HEK293 (cell line): ENCODE data around the gene WNT5B.

ENCODE experiments used
- CTCF ChIA-PET: fragments of 350-600 bp; formaldehyde crosslinking; extraction: SDS; loops from one replicate; lab custom pipeline; 2021; ENCODE audit warnings: antibody characterized with exemption; lab: Yijun Ruan, JAX
- POLR2A ChIA-PET: fragments of 300-600 bp; formaldehyde crosslinking; extraction: SDS; loops from one replicate; lab custom pipeline; 2020; ENCODE audit warnings: antibody characterized with exemption, inconsistent platforms; lab: Yijun Ruan, JAX
- H3K27ac ChIP-seq: fragments of 200-500 bp; sonication (Bioruptor generic); 2 replicates; pipeline ENCODE4 v1.5.1; 2014; ENCODE audit warnings: low read depth, low read length, control low read depth, inconsistent platforms; ENCODE audit errors: extremely low read depth
- H3K36me3 ChIP-seq, 2 experiments: fragments of 200-500 bp in 1 of 2; sonication (Bioruptor generic) in 1 of 2; 1 replicate in 1 of 2; 2 replicates in 1 of 2; pipeline ENCODE4 v1.5.1; 2014 to 2017; ENCODE audit warnings: inconsistent platforms in 2 of 2, low read length in 2 of 2; ENCODE audit not compliant: control insufficient read depth in 2 of 2, insufficient read depth in 1 of 2
- H3K4me1 ChIP-seq: fragments of 200-500 bp; sonication (Bioruptor generic); 2 replicates; pipeline ENCODE4 v1.5.1; 2014; ENCODE audit warnings: mild to moderate bottlenecking, low read length, inconsistent platforms; ENCODE audit not compliant: control insufficient read depth, insufficient read depth
- H3K4me3 ChIP-seq: 2 replicates; pipeline ENCODE4 v1.5.1; 2011; ENCODE audit warnings: low read depth, mild to moderate bottlenecking, control low read depth, low read length, moderate library complexity
- H3K9me3 ChIP-seq: fragments of 200-500 bp; sonication (Bioruptor generic); 2 replicates; pipeline ENCODE4 v1.5.1; 2014; ENCODE audit warnings: low read depth, low read length, inconsistent platforms; ENCODE audit not compliant: control insufficient read depth, insufficient read depth
- FEZF1 ChIP-seq: fragments of 450-650 bp; formaldehyde crosslinking; IDR thresholded peaks from 2 replicates; pipeline ENCODE4 v1.5.1; 2016; ENCODE audit warnings: missing biosample characterization, missing genetic modification characterization
- HOXA7 ChIP-seq: sonication (generic); formaldehyde crosslinking; IDR thresholded peaks from 2 replicates; pipeline ENCODE4 v1.8.1; 2022; ENCODE audit warnings: missing genetic modification reagents, borderline replicate concordance
- IKZF3 ChIP-seq: fragments of 450-650 bp; IDR thresholded peaks from 2 replicates; pipeline ENCODE4 v1.5.0; 2018; ENCODE audit warnings: missing biosample characterization, mild to moderate bottlenecking, missing genetic modification characterization, moderate library complexity
- MYNN ChIP-seq: fragments of 450-650 bp; formaldehyde crosslinking; IDR thresholded peaks from 2 replicates; pipeline ENCODE4 v1.5.1; 2016; ENCODE audit warnings: missing biosample characterization, missing genetic modification characterization, borderline replicate concordance
- OSR2 ChIP-seq: fragments of 450-650 bp; formaldehyde crosslinking; IDR thresholded peaks from 2 replicates; pipeline ENCODE4 v1.5.1; 2016; ENCODE audit warnings: missing biosample characterization, missing genetic modification characterization
- PATZ1 ChIP-seq: fragments of 450-650 bp; formaldehyde crosslinking; IDR thresholded peaks from 2 replicates; pipeline ENCODE4 v1.5.1; 2016; ENCODE audit warnings: missing biosample characterization, missing genetic modification characterization
- PRDM4 ChIP-seq: fragments of 450-650 bp; formaldehyde crosslinking; IDR thresholded peaks from 2 replicates; pipeline ENCODE4 v1.5.1; 2017; ENCODE audit warnings: missing biosample characterization, missing genetic modification characterization
- PRDM6 ChIP-seq: fragments of 450-650 bp; formaldehyde crosslinking; IDR thresholded peaks from 2 replicates; pipeline ENCODE4 v1.5.1; 2017; ENCODE audit warnings: missing biosample characterization, missing genetic modification characterization
- SCRT1 ChIP-seq: fragments of 450-650 bp; formaldehyde crosslinking; IDR thresholded peaks from 2 replicates; pipeline ENCODE4 v1.5.1; 2016; ENCODE audit warnings: missing biosample characterization, missing genetic modification characterization, borderline replicate concordance
- YY1 ChIP-seq: fragments of 450-650 bp; formaldehyde crosslinking; IDR thresholded peaks from 2 replicates; pipeline ENCODE4 v1.5.1; 2018; ENCODE audit warnings: missing biosample characterization, missing genetic modification characterization
- ZBTB8A ChIP-seq: fragments of 450-650 bp; formaldehyde crosslinking; IDR thresholded peaks from 2 replicates; pipeline ENCODE4 v1.5.1; 2016; ENCODE audit warnings: missing biosample characterization, missing genetic modification characterization
- ZFP37 ChIP-seq: fragments of 450-650 bp; formaldehyde crosslinking; IDR thresholded peaks from 2 replicates; pipeline ENCODE4 v1.5.1; 2016; ENCODE audit warnings: missing biosample characterization, missing genetic modification characterization
- ZIC2 ChIP-seq: fragments of 450-650 bp; formaldehyde crosslinking; IDR thresholded peaks from 2 replicates; pipeline ENCODE4 v1.5.1; 2016; ENCODE audit warnings: missing biosample characterization, missing genetic modification characterization
- ZNF112 ChIP-seq: fragments of 450-650 bp; formaldehyde crosslinking; IDR thresholded peaks from 2 replicates; pipeline ENCODE4 v1.5.0; 2017; ENCODE audit warnings: missing biosample characterization, missing genetic modification characterization
- ZNF169 ChIP-seq: fragments of 450-650 bp; formaldehyde crosslinking; IDR thresholded peaks from 2 replicates; pipeline ENCODE4 v1.5.1; 2016; ENCODE audit warnings: missing biosample characterization, missing genetic modification characterization
- ZNF366 ChIP-seq: fragments of 450-650 bp; formaldehyde crosslinking; conservative IDR thresholded peaks from 2 replicates; pipeline ENCODE4 v1.5.1; 2016; ENCODE audit warnings: missing biosample characterization, missing genetic modification characterization
- ZNF398 ChIP-seq: fragments of 450-650 bp; formaldehyde crosslinking; IDR thresholded peaks from 2 replicates; pipeline ENCODE4 v1.5.1; 2017; ENCODE audit warnings: missing biosample characterization, missing genetic modification characterization
- ZNF513 ChIP-seq: fragments of 450-650 bp; IDR thresholded peaks from 2 replicates; pipeline ENCODE4 v1.5.1; 2018; ENCODE audit warnings: missing biosample characterization, missing genetic modification characterization
- ZNF660 ChIP-seq: fragments of 450-650 bp; IDR thresholded peaks from 2 replicates; pipeline ENCODE4 v1.5.1; 2018; ENCODE audit warnings: missing biosample characterization, mild to moderate bottlenecking, missing genetic modification characterization
- ZNF747 ChIP-seq: fragments of 450-650 bp; formaldehyde crosslinking; IDR thresholded peaks from 2 replicates; pipeline ENCODE4 v1.5.1; 2016; ENCODE audit warnings: missing biosample characterization, missing genetic modification characterization
- ZNF843 ChIP-seq: fragments of 450-650 bp; formaldehyde crosslinking; IDR thresholded peaks from 2 replicates; pipeline ENCODE4 v1.5.1; 2016; ENCODE audit warnings: missing biosample characterization, missing genetic modification characterization
- ZSCAN23 ChIP-seq: fragments of 450-650 bp; formaldehyde crosslinking; IDR thresholded peaks from 2 replicates; pipeline ENCODE4 v1.5.1; 2016; ENCODE audit warnings: missing biosample characterization, missing genetic modification characterization
- ZXDB ChIP-seq: fragments of 450-650 bp; formaldehyde crosslinking; IDR thresholded peaks from 2 replicates; pipeline ENCODE4 v1.5.1; 2016; ENCODE audit warnings: missing biosample characterization, missing genetic modification characterization

WNT5B gene

GRCh38 chr12:1591543-1591942 lies 37.5 kb upstream of the WNT5B start:
- H3K4me1 ChIP-seq, result peaks cover 32% of the 10 kb centered on the region
- H3K9me3 ChIP-seq, result no peaks in the 10 kb centered on the region
- POLR2A ChIA-PET, result interaction anchor here (1.0 to 3.3 kb wide), 2 partner anchors 12 to 14 kb away, joined by 4 to 22 read pairs; no protein-coding TSS in a partner anchor
- peak overlapping the region; percentile 70 for H3K27ac ChIP-seq
- peak overlapping the region; percentile 43 for H3K4me3 ChIP-seq
- H3K36me3 ChIP-seq, result peaks cover 0 to 6% of the 10 kb centered on the region in 2 experiments; a peak in 1 of 3 replicates
- TF ChIP-seq ZIC2 (tag by site-specific recombination), result peak; percentile 21; the same call in 1 of the 2 replicates
- peak; percentile 55; the same call in 1 of the 2 replicates for TF ChIP-seq ZNF398 (tag by site-specific recombination)
- TF ChIP-seq ZNF112, result no peak
- no peak for TF ChIP-seq ZBTB8A (tag by site-specific recombination)
- TF ChIP-seq PRDM6, result peak; percentile 67; the same call in 1 of the 2 replicates
- no peak for TF ChIP-seq ZFP37 (tag by site-specific recombination)
- TF ChIP-seq IKZF3, result peak; percentile 75
- peak; percentile 53; the same call in 1 of the 2 replicates for TF ChIP-seq PRDM4
- TF ChIP-seq ZNF366 (tag by site-specific recombination), result 0 out of 2 replicates have a peak, but pooled peaks have one; percentile 24
- TF ChIP-seq ZXDB (tag by site-specific recombination), result peak; percentile 79
- TF ChIP-seq ZNF660, result 0 out of 2 replicates have a peak, but pooled peaks have one; percentile 6
- TF ChIP-seq FEZF1 (tag by site-specific recombination), result peak; percentile 63
- 0 out of 2 replicates have a peak, but pooled peaks have one; percentile 10 for TF ChIP-seq ZNF513 (tag by site-specific recombination)
- TF ChIP-seq ZNF169 (tag by site-specific recombination), result no peak
- TF ChIP-seq OSR2 (tag by site-specific recombination), result peak; percentile 85
- TF ChIP-seq ZNF843 (tag by site-specific recombination), result 0 out of 2 replicates have a peak, but pooled peaks have one; percentile 36
- CTCF ChIA-PET, result interaction anchor here (1.8 to 2.8 kb wide), 2 partner anchors 9 to 11 kb away, joined by 12 to 17 read pairs; no protein-coding TSS in a partner anchor

- peak overlapping the region; percentile 78 for H3K4me3 ChIP-seq
- H3K9me3 ChIP-seq, result no peaks in the 10 kb centered on the region
- ChIA-PET CTCF (interaction anchor here (0.9 to 2.8 kb wide), 7 partner anchors 10 to 596 kb away, joined by 3 to 17 read pairs (median 4); no protein-coding TSS in a partner anchor), POLR2A (interaction anchor here (0.7 to 3.3 kb wide), 9 partner anchors 10 to 643 kb away, joined by 3 to 22 read pairs (median 4); partner anchors contain the start of genes ADIPOR2 and RAD52)
- peak overlapping the region; percentile 97 for H3K27ac ChIP-seq
- H3K4me1 ChIP-seq, result peaks cover 31% of the 10 kb centered on the region
- H3K36me3 ChIP-seq, result peaks cover 0 to 6% of the 10 kb centered on the region in 2 experiments; a peak in 1 of 3 replicates
- TF ChIP-seq HOXA7 (CRISPR knock-in tag) (no peak), MYNN (tag by site-specific recombination) (no peak; the same call in 1 of the 2 replicates), ZNF747 (tag by site-specific recombination) (no peak), PATZ1 (tag by site-specific recombination) (peak; percentile 99), SCRT1 (tag by site-specific recombination) (no peak), ZSCAN23 (tag by site-specific recombination) (peak; percentile 36; the same call in 1 of the 2 replicates), ZFP37 (tag by site-specific recombination) (peak; percentile 64; the same call in 1 of the 2 replicates), YY1 (tag by site-specific recombination) (no peak), ZNF112 (no peak)
These were observed 36.4 kb upstream of the WNT5B start for GRCh38 chr12:1592444-1593173.
